ENCODE results near the gene BSPH1.
A peak's percentile ranks its signal among the peaks of the same experiment; 100 is the strongest.
"Not testable (repeated sequence)": the region's sequence is repeated elsewhere in the genome, so short reads cannot be mapped to it uniquely, and the experiment has no call there.

The BSPH1 gene, protein sequence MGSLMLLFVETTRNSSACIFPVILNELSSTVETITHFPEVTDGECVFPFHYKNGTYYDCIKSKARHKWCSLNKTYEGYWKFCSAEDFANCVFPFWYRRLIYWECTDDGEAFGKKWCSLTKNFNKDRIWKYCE

GRCh38 chr19:47992070-47992469, at the start of gene BSPH1:
BSPH1 (minus strand) TSS chr19:47992170; CDS start chr19:47992081, 89 bp downstream.
- DNase-seq: no peak

DNA sequence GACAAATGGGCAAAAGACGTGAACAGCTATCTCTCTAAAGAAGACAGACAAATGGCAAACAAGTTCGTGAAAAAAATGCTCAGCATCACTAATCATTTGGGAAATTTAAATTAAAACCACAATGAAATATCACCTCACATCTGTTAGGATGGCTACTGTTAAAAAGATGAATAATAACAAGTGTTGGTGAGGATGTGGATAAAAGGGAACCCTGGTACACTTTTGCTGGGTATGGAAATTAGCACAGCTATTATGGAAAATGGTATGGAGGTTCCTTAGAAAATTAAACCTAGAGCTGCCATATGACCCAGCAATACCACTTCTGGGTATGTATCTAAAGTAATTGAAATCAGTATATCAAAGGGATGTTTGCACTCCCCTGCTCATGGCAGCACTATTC, 44.8 kb upstream of the BSPH1 start:
- no peak for DNase-seq

GRCh38 chr19:48033604-48034003, 41.6 kb upstream of the BSPH1 start:
- no peak for DNase-seq

DNA sequence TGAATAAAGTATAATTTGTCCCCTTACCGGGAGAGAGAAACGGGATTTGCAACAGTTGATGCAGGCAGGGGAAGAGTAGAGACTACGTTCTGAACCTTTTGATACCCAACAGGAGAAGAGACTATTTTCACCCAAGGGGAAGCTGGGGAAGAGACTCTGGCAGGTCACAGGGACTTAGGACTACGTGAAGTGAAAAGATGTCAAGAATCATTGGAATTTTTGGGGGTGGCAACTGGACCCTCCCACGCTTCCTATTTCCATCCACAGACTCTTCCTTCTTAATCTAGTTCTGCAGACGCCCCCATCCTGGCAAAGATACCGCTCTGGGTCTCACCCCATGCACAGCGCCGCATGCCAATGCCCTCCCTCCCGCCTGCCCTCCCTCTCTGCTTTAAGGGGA, 38.1 kb upstream of the BSPH1 start:
- DNase-seq: no peak

DNA sequence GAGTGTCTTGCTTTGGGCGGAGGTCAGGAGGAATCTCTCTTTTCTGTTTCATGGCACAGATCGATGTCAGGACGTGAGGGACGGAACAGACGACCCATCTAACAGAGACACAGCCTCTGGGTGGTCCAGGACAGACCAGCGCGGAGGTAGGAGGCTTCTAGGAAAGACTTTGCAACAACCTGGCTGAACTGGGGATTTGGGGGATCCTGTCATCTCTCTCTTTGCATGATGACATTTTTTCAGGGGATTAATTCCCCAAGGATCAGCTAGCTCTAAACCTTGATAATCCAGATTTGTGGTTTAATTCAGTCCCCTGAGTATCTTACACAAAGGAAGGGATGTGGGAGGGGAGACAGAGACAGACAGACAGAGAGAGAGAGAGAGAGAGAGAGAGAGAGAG, 37.5 kb upstream of the BSPH1 start:
- no peak for DNase-seq

DNA sequence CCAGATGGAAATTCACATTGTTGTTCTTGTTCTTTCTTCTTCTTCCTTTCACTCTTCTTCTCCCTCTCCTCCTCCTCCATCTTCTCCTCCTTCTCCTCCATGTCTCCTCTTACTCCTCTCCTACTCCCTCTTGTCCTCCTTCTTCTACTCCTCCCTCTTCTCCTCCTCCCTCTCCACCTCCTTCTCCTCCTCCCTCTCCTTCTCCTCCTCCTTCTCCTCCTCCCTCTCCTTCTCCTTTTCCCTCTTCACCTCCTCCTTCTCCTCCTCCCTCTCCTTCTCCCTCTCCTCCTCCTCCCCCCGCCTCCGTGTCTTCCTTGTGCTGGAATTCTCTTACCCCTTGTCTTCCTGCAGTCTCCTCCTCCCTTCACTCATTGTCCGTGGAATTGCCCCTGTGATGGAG, 33.5 kb upstream of the BSPH1 start:
- no peak for DNase-seq

DNA sequence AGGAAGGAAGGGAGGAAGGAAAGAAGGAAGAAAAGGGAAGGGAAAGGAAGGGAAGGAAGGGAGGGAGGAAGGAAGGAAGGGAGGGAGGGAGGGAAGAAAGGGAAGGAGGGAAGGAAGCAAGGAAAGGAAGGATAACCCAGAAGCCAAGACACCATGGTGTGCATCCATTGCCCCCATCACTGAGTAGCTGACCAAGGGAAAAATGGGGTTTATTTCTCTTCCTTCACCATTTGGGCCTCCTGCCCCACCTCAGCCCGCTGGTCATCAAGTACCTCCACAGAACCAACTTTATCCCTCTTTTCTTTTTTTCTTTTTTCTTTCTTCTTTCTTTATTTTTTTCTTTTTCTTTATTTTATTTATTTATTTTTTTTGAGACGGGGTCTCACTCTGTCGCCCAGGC, 31.5 kb upstream of the BSPH1 start:
- no peak for DNase-seq

- DNase-seq: no peak
Observed at GRCh38 chr19:48023011-48023410, 31.0 kb upstream of the BSPH1 start.

DNA sequence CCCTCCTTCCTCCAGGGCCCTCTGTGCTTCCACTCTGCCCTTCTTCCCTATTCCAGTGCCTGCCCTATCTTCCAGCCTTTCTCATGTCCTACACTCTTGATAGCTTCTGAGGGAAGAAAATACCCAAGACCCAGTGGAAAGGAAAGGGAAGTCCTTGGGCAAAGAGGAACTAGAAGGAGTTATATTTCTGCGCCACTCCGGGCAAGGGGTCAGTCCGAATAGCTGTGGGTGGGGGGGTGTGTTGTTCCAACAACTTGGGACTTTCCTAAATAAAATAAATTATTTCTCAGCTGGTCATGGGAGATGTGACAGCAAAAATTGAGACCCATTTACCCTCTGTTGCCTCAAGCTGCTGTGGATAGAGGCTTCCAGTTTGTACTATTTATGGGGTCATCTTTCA, 28.7 kb upstream of the BSPH1 start:
- DNase-seq: no peak

- DNase-seq: no peak
Observed at GRCh38 chr19:48010932-48011758, 19.2 kb upstream of the BSPH1 start.

DNA sequence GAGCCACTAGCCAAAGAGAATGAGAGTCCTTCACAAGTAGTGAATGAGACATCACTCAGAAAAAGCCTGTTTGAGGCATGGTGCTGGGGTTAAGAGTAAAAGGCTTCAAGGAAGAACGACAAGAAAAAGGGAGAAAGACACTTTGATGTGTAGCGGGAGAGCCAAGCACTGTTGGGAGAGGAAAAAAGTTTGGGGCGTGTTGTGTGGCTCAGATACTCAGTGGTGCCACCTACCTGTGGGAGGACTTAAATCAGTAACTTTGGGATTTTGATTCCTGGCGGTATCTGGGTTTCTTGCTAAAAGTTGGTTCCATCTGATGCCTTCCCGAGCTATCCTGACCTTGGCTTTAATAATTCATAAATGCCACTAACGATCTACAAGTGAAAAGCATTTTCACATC, 14.8 kb upstream of the BSPH1 start:
- DNase-seq: no peak

DNA sequence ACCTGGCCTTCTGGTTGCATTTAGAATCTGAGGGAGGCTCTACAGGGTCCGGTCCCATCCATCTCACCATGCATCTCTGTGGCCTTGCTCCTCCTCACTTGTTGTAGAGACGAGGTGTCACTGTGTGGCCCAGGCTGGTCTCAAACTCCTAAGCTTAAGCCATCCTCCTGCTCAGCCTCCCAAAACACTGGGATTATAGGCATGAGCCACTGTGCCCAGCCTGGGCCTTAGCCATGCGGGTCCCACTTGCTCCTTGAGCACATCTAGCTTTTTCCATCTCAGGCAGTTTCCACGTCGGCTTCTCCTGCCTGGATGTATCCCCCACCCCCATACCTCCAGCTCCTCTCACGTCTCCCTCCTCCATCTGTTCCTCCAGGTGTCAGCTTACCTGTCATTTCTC, 12.3 kb upstream of the BSPH1 start:
- DNase-seq: no peak

- DNase-seq: no peak
Observed at GRCh38 chr19:48000846-48001245, 8.9 kb upstream of the BSPH1 start.

DNA sequence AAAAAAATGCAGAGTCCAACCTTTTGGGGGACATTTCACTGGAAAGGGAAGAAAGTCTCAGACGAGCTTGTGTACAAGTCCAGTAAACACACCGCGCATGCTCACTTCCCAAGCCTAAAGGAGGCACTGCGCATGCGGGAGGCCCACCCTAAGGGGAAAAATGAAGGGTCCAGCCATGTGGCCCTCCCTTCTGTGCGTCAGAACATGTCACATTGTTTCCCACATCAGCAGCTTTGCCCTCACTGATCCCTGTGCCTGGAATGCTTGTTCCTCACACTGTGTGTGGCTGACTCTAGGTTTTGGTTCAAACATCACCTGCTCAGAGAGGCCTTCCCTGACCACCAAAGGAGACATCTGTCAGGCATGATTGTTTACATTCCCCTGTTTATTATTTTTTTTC, 6.8 kb upstream of the BSPH1 start:
- DNase-seq: no peak

GRCh38 chr19:47996230-47996727, 4.3 kb upstream of the BSPH1 start:
- no peak for DNase-seq

DNA sequence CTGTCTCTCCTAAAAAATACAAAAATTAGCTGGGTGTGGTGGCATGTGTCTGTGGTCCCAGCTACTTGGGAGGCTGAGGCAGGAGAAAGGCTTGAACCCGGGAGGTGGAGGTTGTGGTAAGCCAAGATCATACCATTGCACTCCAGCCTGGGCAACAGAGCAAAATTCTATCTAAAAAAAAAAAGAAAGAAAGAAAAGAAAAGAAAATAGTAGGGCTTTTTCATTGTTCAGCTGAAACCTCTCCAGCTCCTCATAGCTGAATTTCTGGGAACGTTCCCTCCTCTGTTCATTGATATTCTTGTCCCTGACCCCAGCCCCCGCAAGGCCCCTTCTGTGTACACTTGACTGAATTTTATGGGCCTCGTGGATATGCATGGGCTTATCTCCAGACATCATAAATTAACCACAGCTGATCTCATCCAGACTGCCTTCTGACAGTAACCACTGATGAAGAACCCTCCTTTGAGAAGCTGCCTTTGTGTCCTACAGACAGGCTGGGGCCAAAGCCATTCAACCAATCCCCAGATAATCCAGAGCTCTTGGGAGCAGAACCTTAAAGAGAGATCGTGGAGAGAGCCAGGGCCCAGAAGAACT, 2.3 kb upstream of the BSPH1 start, which contains the start of gene ELSPBP1:
TSS of gene ELSPBP1 (plus strand) at position 424 of the 594 bp plus-strand sequence. CDS start 14,036 bp downstream, outside the sequence.
- no peak for DNase-seq

- DNase-seq: no peak
Observed at GRCh38 chr19:47991191-47991808, 670 bp downstream of the BSPH1 start.

- DNase-seq: no peak
Observed at GRCh38 chr19:47973529-47973928, 18.4 kb downstream of the BSPH1 start.

DNA sequence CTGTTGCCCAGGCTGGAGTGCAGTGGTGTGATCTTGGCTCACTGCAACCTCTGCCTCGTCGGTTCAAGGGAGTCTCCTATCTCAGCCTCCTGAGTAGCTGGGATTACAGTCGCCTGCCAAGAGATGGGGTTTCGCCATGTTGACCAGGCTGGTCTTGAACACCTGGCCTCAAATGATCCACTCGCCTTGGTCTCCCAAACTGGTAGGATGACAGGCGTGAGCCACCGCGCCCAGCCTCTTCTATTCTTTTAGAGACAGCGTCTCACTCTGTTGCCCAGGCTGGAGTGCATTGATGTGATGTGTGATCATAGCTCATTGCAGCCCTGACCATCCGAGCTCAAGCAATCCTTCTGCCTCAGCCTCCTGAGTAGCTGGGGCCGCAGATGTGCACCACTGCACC, 36.0 kb downstream of the BSPH1 start:
- peak; percentile 70 for DNase-seq

DNA sequence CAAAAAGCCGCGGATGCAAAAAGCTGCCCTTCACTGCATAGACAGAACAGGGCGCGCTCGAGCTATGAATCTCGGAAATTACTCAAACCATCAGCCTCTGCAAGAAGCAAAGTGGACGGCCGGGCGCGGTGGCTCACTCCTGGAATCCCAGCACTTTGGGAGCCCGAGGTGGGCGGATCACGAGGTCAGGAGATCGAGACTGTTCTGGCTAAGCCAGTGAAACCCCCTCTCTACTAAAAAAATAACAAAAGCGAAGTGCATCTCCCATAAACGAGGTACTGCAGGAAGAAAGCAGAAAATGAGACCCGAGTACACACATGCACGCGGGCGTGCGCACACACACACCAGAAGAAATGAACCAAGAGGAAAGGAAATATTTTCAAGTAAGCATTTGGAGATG, 39.8 kb downstream of the BSPH1 start:
- DNase-seq: not testable (repeated sequence)

DNA sequence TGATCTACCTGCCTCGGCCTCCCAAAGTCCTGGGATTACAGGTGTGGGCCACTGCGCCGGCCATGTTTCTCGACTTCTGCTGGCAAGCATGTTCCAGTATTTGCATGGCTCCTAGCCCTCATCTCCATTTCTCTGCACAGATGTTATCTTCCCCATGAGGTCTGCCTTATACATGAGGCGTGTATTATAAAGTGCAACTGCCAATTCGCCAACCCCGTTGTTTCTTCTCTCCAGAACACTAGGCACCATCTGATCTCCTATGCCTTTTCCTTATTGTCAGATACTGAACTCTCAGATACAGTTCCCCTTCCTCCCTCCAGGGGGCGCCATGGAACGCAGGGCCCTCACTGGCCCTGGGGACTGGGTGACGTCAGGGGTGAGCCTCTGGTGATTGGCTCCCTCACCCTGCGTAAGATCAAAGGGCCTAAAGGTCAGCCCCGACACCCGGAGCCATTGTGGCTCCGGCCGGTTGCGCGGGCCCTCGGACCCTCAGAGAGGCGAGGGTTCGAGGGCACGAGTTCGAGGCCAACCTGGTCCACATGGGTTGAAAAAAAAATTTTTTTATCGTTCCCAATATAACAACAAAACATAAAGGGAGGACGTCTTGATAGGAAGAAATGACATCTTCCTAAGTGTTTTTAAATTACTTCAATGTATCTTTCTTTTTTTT, 42.0 kb downstream of the BSPH1 start:
- DNase-seq: peak; percentile 69

GRCh38 chr19:47928581-47928980, 63.4 kb downstream of the BSPH1 start:
- not testable (repeated sequence) for DNase-seq

GRCh38 chr19:47920107-47920506, 71.9 kb downstream of the BSPH1 start:
- not testable (repeated sequence) for DNase-seq

All from activated effector memory CD4-positive, alpha-beta T cell treated with anti-CD3 and anti-CD28 coated beads, Interleukin-2, amount 50 U/mL, for 16 hours (primary cell).